ENCODE results near the gene RUNX2. TPM values are rescaled to one million over a fixed set of nuclear protein-coding genes. Genes with fewer than 3 reads are reported as not detected.

RUNX2 gene
- total and polyA plus RNA-seq, 4 donors, result 0.09 to 1.5 (median 0.75) TPM

GRCh38 chr6:45302832-45303231 lies 25.3 kb upstream of the RUNX2 start:
- Histone ChIP-seq H3K4me1 (ENCODE audit: control insufficient read depth in 4 of 4, insufficient read depth in 4 of 4, low read length in 3 of 4) (peaks cover 0 to 9% (median 0%) of the 10 kb centered on the region in 4 donors), H3K9me3 (ENCODE audit: control insufficient read depth in 4 of 4, low read length in 3 of 4) (no peaks in the 10 kb centered on the region), H3K9ac (ENCODE audit: low read depth in 1 of 2, low read length in 2 of 2) (no peak overlapping the region), H3K36me3 (ENCODE audit: control insufficient read depth in 4 of 4, insufficient read depth in 3 of 4, low read depth in 1 of 4, low read length in 3 of 4) (no peaks in the 10 kb centered on the region), H3K4me3 (ENCODE audit: low read depth in 1 of 3, low read length in 3 of 3) (no peak overlapping the region), H3K27ac (ENCODE audit: low read depth in 1 of 2, low read length in 2 of 2) (no peak overlapping the region), H3K27me3 (ENCODE audit: control insufficient read depth in 4 of 4, insufficient read depth in 4 of 4, low read length in 3 of 4) (no peaks in the 10 kb centered on the region)
- no peak for DNase-seq (ENCODE audit: low spot score)
- 96% methylated on average over 3 of the region's 3 CpGs for WGBS
- no peak for TF ChIP-seq RXRA (IDR thresholded peaks at IDR 0.05)
- TF ChIP-seq JUND (IDR thresholded peaks at IDR 0.05), result no peak
- TF ChIP-seq HNF4G (IDR thresholded peaks at IDR 0.05), result no peak
- no peak for TF ChIP-seq TAF1 (conservative IDR thresholded peaks at IDR 0.05)
- no peak for TF ChIP-seq SP1 (IDR thresholded peaks at IDR 0.05)

GRCh38 chr6:45305546-45305945 lies 22.6 kb upstream of the RUNX2 start:
- DNase-seq (ENCODE audit: low spot score), result no peak
- WGBS, result 91% methylated on average over 1 of the region's 1 CpG
- H3K27ac ChIP-seq (ENCODE audit: low read depth in 1 of 2, low read length in 2 of 2), result no peak overlapping the region
- H3K9ac ChIP-seq (ENCODE audit: low read depth in 1 of 2, low read length in 2 of 2), result no peak overlapping the region
- TF ChIP-seq EGR1 (IDR thresholded peaks at IDR 0.05; ENCODE audit: low read depth in 2 of 2) (no peak), FOXA1 (IDR thresholded peaks at IDR 0.05) (no peak), RAD21 (IDR thresholded peaks at IDR 0.05) (no peak), CTCF (IDR thresholded peaks at IDR 0.05; ENCODE audit: low read depth, low read length, missing input control) (no peak), RXRA (IDR thresholded peaks at IDR 0.05) (no peak), MAX (IDR thresholded peaks at IDR 0.05) (no peak), GABPA (IDR thresholded peaks at IDR 0.05 in 1 of 2, conservative IDR thresholded peaks at IDR 0.05 in 1 of 2) (no peak)
- no peak overlapping the region for H3K4me3 ChIP-seq (ENCODE audit: low read depth in 1 of 3, low read length in 3 of 3)
- H3K27me3 ChIP-seq (ENCODE audit: control insufficient read depth in 4 of 4, insufficient read depth in 4 of 4, low read length in 3 of 4), result no peaks in the 10 kb centered on the region
- H3K4me1 ChIP-seq (ENCODE audit: control insufficient read depth in 4 of 4, insufficient read depth in 4 of 4, low read length in 3 of 4), result peaks cover 0 to 9% (median 0%) of the 10 kb centered on the region in 4 donors
- no peaks in the 10 kb centered on the region for H3K9me3 ChIP-seq (ENCODE audit: control insufficient read depth in 4 of 4, low read length in 3 of 4)
- H3K36me3 ChIP-seq (ENCODE audit: control insufficient read depth in 4 of 4, insufficient read depth in 3 of 4, low read depth in 1 of 4, low read length in 3 of 4), result no peaks in the 10 kb centered on the region

- no peaks in the 10 kb centered on the region for H3K9me3 ChIP-seq (ENCODE audit: control insufficient read depth in 4 of 4, low read length in 3 of 4)
- no peak overlapping the region for H3K4me3 ChIP-seq (ENCODE audit: low read depth in 1 of 3, low read length in 3 of 3)
- no peak for DNase-seq (ENCODE audit: low spot score)
- no peaks in the 10 kb centered on the region for H3K36me3 ChIP-seq (ENCODE audit: control insufficient read depth in 4 of 4, insufficient read depth in 3 of 4, low read depth in 1 of 4, low read length in 3 of 4)
- no peak overlapping the region for H3K27ac ChIP-seq (ENCODE audit: low read depth in 1 of 2, low read length in 2 of 2)
- H3K4me1 ChIP-seq (ENCODE audit: control insufficient read depth in 4 of 4, insufficient read depth in 4 of 4, low read length in 3 of 4), result no peaks in the 10 kb centered on the region
- no peak overlapping the region for H3K9ac ChIP-seq (ENCODE audit: low read depth in 1 of 2, low read length in 2 of 2)
- H3K27me3 ChIP-seq (ENCODE audit: control insufficient read depth in 4 of 4, insufficient read depth in 4 of 4, low read length in 3 of 4), result no peaks in the 10 kb centered on the region
- 87% methylated on average over 7 of the region's 7 CpGs for WGBS
- TF ChIP-seq GABPA (IDR thresholded peaks at IDR 0.05 in 1 of 2, conservative IDR thresholded peaks at IDR 0.05 in 1 of 2) (no peak), HNF4G (IDR thresholded peaks at IDR 0.05) (no peak), NR2F2 (IDR thresholded peaks at IDR 0.05) (no peak), TAF1 (conservative IDR thresholded peaks at IDR 0.05) (no peak), YY1 (IDR thresholded peaks at IDR 0.05) (no peak), MAX (IDR thresholded peaks at IDR 0.05) (no peak), JUND (IDR thresholded peaks at IDR 0.05) (no peak), SP1 (IDR thresholded peaks at IDR 0.05) (no peak), CTCF (IDR thresholded peaks at IDR 0.05; ENCODE audit: low read depth, low read length, missing input control) (no peak), RXRA (IDR thresholded peaks at IDR 0.05) (no peak), ATF3 (IDR thresholded peaks at IDR 0.05) (no peak), RAD21 (IDR thresholded peaks at IDR 0.05) (no peak), HNF4A (conservative IDR thresholded peaks at IDR 0.05) (no peak), REST (IDR thresholded peaks at IDR 0.05) (no peak), FOXA1 (IDR thresholded peaks at IDR 0.05) (no peak), FOXA2 (IDR thresholded peaks at IDR 0.05) (no peak), EGR1 (IDR thresholded peaks at IDR 0.05; ENCODE audit: low read depth in 2 of 2) (no peak)
Observed at GRCh38 chr6:45310118-45310788, 17.9 kb upstream of the RUNX2 start.

Measured in liver (tissue), 9 donors.